Naive B cell (primary cell): ENCODE measurements around the gene AFM. TPM values are rescaled to one million over a fixed set of nuclear protein-coding genes. Genes with fewer than 3 reads are reported as not detected.
A peak's percentile ranks its signal among the peaks of the same experiment; 100 is the strongest.

ENCODE experiments used
- ATAC-seq, 2 donors: fragments of 150-1000 bp; cut with Tn5 transposase; 2 replicates each; pipeline ENCODE4 v1.10.0; 2021; ENCODE audit warnings: low read depth in 2 of 2, mild to moderate bottlenecking in 2 of 2, moderate library complexity in 2 of 2
- DNase-seq: peaks from one replicate; pipeline ENCODE4 v3.0.0; 2022
- H3K27ac Mint-ChIP-seq, 6 donors: one replicate each; pipeline ENCODE4 v1.8.0; 2020 to 2022; ENCODE audit warnings: mild to moderate bottlenecking in 6 of 6, mixed read lengths in 6 of 6, moderate library complexity in 5 of 6, inconsistent platforms in 2 of 6
- H3K27me3 Mint-ChIP-seq, 3 donors: one replicate each; pipeline ENCODE4 v1.8.0; 2021 to 2022; ENCODE audit warnings: mixed read lengths in 3 of 3, mild to moderate bottlenecking in 1 of 3
- H3K36me3 Mint-ChIP-seq, 2 donors: one replicate each; pipeline ENCODE4 v1.8.0; 2020 to 2022; ENCODE audit warnings: mixed read lengths in 2 of 2, inconsistent platforms in 1 of 2, mild to moderate bottlenecking in 1 of 2
- H3K4me1 Mint-ChIP-seq, 3 donors: one replicate each; pipeline ENCODE4 v1.8.0; 2020 to 2022; ENCODE audit warnings: mixed read lengths in 3 of 3, inconsistent platforms in 1 of 3, mild to moderate bottlenecking in 1 of 3, moderate library complexity in 1 of 3
- H3K4me3 Mint-ChIP-seq, 8 donors: one replicate each; pipeline ENCODE4 v1.8.0; 2020 to 2022; ENCODE audit warnings: mild to moderate bottlenecking in 8 of 8, mixed read lengths in 8 of 8, moderate library complexity in 8 of 8, inconsistent platforms in 2 of 8
- H3K9me3 Mint-ChIP-seq, 7 donors: one replicate each; pipeline ENCODE4 v1.8.0; 2020 to 2022; ENCODE audit warnings: mixed read lengths in 7 of 7, mild to moderate bottlenecking in 5 of 7, inconsistent platforms in 2 of 7, moderate library complexity in 1 of 7
- polyA plus RNA-seq, 6 donors: library from polyadenylated mRNA; unstranded; fragments of 300-500 nt; fragmentation: Illumina TruSeq; gene quantifications; one replicate each; pipeline ENCODE4 v1.2.3, GENCODE V29; 2021; ENCODE audit warnings: low read depth in 6 of 6

AFM gene, protein sequence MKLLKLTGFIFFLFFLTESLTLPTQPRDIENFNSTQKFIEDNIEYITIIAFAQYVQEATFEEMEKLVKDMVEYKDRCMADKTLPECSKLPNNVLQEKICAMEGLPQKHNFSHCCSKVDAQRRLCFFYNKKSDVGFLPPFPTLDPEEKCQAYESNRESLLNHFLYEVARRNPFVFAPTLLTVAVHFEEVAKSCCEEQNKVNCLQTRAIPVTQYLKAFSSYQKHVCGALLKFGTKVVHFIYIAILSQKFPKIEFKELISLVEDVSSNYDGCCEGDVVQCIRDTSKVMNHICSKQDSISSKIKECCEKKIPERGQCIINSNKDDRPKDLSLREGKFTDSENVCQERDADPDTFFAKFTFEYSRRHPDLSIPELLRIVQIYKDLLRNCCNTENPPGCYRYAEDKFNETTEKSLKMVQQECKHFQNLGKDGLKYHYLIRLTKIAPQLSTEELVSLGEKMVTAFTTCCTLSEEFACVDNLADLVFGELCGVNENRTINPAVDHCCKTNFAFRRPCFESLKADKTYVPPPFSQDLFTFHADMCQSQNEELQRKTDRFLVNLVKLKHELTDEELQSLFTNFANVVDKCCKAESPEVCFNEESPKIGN
- not detected for polyA plus RNA-seq

- Mint-ChIP-seq H3K27me3 (peaks cover 9 to 21% (median 20%) of the 10 kb centered on the region in 3 donors), H3K27ac (peak within 1 kb of the TSS in 1 of 6 donors; percentile 12), H3K4me3 (no peak within 1 kb of the TSS), H3K36me3 (no peaks in the 10 kb centered on the region), H3K9me3 (peaks cover 0 to 4% (median 0%) of the 10 kb centered on the region in 7 donors), H3K4me1 (no peaks in the 10 kb centered on the region)
- DNase-seq, result no peak
- no peak for ATAC-seq
Observed at GRCh38 chr4:73481358-73481757, at the start of gene AFM. AFM (plus strand) TSS chr4:73481745; CDS start chr4:73481776, 31 bp downstream.

GRCh38 chr4:73431813-73432168, 49.8 kb upstream of the AFM start:
- Mint-ChIP-seq H3K4me1 (no peaks in the 10 kb centered on the region), H3K27ac (no peak overlapping the region), H3K4me3 (no peak overlapping the region), H3K27me3 (peaks cover 3 to 11% (median 3%) of the 10 kb centered on the region in 3 donors), H3K9me3 (no peaks in the 10 kb centered on the region), H3K36me3 (no peaks in the 10 kb centered on the region)
- no peak for ATAC-seq
- DNase-seq, result no peak

DNA sequence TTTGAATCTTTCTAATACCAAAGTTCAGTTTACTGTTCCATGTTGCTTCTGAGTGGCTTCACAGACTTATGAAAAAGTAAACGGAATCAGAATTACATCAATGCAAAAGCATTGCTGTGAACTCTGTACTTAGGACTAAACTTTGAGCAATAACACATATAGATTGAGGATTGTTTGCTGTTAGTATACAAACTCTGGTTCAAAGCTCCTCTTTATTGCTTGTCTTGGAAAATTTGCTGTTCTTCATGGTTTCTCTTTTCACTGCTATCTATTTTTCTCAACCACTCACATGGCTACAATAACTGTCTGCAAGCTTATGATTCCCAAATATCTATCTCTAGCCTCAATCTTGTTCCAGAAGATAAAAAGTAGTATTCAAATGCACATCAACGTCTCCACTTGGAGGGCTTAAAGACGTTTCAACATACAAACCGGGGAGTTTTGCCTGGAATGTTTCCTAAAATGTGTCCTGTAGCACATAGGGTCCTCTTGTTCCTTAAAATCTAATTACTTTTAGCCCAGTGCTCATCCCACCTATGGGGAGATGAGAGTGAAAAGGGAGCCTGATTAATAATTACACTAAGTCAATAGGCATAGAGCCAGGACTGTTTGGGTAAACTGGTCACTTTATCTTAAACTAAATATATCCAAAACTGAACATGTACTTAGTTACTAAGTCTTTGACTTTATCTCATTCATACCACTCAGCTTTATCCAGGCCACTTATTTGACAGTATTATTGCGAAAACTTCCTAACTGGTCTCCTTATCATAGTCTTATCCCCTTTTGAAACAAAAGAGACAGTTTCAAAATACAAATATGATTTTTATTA, 49.2 kb upstream of the AFM start:
- ATAC-seq (no peak), DNase-seq (no peak)
- Mint-ChIP-seq H3K36me3 (no peaks in the 10 kb centered on the region), H3K27ac (no peak overlapping the region), H3K4me1 (no peaks in the 10 kb centered on the region), H3K9me3 (no peaks in the 10 kb centered on the region), H3K27me3 (peaks cover 0 to 11% (median 0%) of the 10 kb centered on the region in 3 donors), H3K4me3 (no peak overlapping the region)

- H3K4me3 Mint-ChIP-seq, result no peak overlapping the region
- H3K9me3 Mint-ChIP-seq, result no peaks in the 10 kb centered on the region
- no peak overlapping the region for H3K27ac Mint-ChIP-seq
- no peak for DNase-seq
- peaks cover 0 to 11% (median 0%) of the 10 kb centered on the region in 3 donors for H3K27me3 Mint-ChIP-seq
- no peak for ATAC-seq
- H3K4me1 Mint-ChIP-seq, result no peaks in the 10 kb centered on the region
- H3K36me3 Mint-ChIP-seq, result no peaks in the 10 kb centered on the region
Observed at GRCh38 chr4:73433140-73433539, 48.4 kb upstream of the AFM start.

- H3K27me3 Mint-ChIP-seq, result peaks cover 0 to 11% (median 0%) of the 10 kb centered on the region in 3 donors
Observed at GRCh38 chr4:73434311-73434710, 47.2 kb upstream of the AFM start.

GRCh38 chr4:73435984-73436383, 45.6 kb upstream of the AFM start, which contains the start of gene AFP:
AFP (plus strand) TSS chr4:73436221; CDS start chr4:73436263, 42 bp downstream.
- H3K9me3 Mint-ChIP-seq, result no peaks in the 10 kb centered on the region
- DNase-seq, result no peak
- H3K27me3 Mint-ChIP-seq, result peaks cover 0 to 4% (median 0%) of the 10 kb centered on the region in 3 donors
- no peak within 1 kb of the TSS for H3K27ac Mint-ChIP-seq
- H3K4me3 Mint-ChIP-seq, result no peak within 1 kb of the TSS
- H3K4me1 Mint-ChIP-seq, result no peaks in the 10 kb centered on the region
- no peaks in the 10 kb centered on the region for H3K36me3 Mint-ChIP-seq
- no peak for ATAC-seq

More at GRCh38 chr4:73434311-73434710, 47.2 kb upstream of the AFM start:
- no peaks in the 10 kb centered on the region for H3K9me3 Mint-ChIP-seq
- no peaks in the 10 kb centered on the region for H3K36me3 Mint-ChIP-seq
- H3K4me1 Mint-ChIP-seq, result no peaks in the 10 kb centered on the region
- H3K27ac Mint-ChIP-seq, result no peak overlapping the region
- no peak overlapping the region for H3K4me3 Mint-ChIP-seq
- ATAC-seq, result no peak
- DNase-seq, result no peak

- ATAC-seq (no peak), DNase-seq (no peak)
- peaks cover 0 to 9% (median 4%) of the 10 kb centered on the region in 3 donors for H3K27me3 Mint-ChIP-seq
- no peaks in the 10 kb centered on the region for H3K9me3 Mint-ChIP-seq
- no peaks in the 10 kb centered on the region for H3K4me1 Mint-ChIP-seq
- H3K27ac Mint-ChIP-seq, result no peak overlapping the region
- no peaks in the 10 kb centered on the region for H3K36me3 Mint-ChIP-seq
- H3K4me3 Mint-ChIP-seq, result no peak overlapping the region
Observed at GRCh38 chr4:73436674-73437557, 44.6 kb upstream of the AFM start.

DNA sequence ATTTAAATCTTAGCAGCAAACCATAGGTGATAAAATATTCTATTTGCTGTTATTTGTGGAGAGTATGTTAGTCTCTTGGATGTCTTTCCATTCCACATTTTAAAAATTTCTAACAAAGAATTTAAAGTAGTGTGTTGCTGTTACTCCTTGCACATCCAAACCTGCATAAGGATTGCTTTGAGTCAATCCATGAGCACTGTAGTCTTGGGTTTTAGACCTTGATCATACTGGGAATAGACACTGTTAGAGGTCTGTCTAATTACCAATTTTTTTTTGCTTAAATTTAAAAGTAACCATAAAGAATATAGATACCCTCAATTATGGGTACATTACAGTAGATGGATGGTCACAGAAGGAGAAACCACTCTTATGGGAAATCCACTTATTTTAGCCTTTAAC, 44.0 kb upstream of the AFM start:
- no peak overlapping the region for H3K4me3 Mint-ChIP-seq

DNA sequence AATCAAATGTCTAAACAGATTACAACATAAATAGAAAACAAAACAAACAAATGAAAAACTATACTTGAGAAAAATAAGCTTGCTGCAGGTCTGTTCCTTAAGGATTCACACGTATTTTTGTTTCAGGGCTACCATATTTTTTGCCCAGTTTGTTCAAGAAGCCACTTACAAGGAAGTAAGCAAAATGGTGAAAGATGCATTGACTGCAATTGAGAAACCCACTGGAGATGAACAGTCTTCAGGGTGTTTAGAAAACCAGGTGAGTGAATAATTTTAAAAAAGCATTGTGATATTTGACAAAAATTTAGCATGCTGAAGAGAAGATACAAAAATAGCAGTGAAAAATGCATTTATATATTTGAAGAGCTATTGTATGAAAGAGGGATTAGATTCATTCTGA, 43.5 kb upstream of the AFM start:
- H3K27ac Mint-ChIP-seq, result no peak overlapping the region
- H3K27me3 Mint-ChIP-seq, result peaks cover 0 to 17% (median 4%) of the 10 kb centered on the region in 3 donors
- no peaks in the 10 kb centered on the region for H3K4me1 Mint-ChIP-seq

More for the DNA sequence above, 44.0 kb upstream of the AFM start:
- Mint-ChIP-seq H3K4me1 (no peaks in the 10 kb centered on the region), H3K27me3 (peaks cover 0 to 15% (median 4%) of the 10 kb centered on the region in 3 donors), H3K9me3 (no peaks in the 10 kb centered on the region), H3K27ac (no peak overlapping the region), H3K36me3 (no peaks in the 10 kb centered on the region)
- DNase-seq (no peak), ATAC-seq (no peak)

GRCh38 chr4:73438582-73439215, 42.8 kb upstream of the AFM start:
- no peak for ATAC-seq
- Mint-ChIP-seq H3K36me3 (no peaks in the 10 kb centered on the region), H3K9me3 (no peaks in the 10 kb centered on the region), H3K27ac (no peak overlapping the region), H3K4me1 (no peaks in the 10 kb centered on the region), H3K27me3 (peaks cover 0 to 20% (median 4%) of the 10 kb centered on the region in 3 donors), H3K4me3 (no peak overlapping the region)
- no peak for DNase-seq

More for the DNA sequence above, 43.5 kb upstream of the AFM start:
- DNase-seq, result no peak
- ATAC-seq, result no peak
- no peaks in the 10 kb centered on the region for H3K9me3 Mint-ChIP-seq
- no peaks in the 10 kb centered on the region for H3K36me3 Mint-ChIP-seq
- no peak overlapping the region for H3K4me3 Mint-ChIP-seq

DNA sequence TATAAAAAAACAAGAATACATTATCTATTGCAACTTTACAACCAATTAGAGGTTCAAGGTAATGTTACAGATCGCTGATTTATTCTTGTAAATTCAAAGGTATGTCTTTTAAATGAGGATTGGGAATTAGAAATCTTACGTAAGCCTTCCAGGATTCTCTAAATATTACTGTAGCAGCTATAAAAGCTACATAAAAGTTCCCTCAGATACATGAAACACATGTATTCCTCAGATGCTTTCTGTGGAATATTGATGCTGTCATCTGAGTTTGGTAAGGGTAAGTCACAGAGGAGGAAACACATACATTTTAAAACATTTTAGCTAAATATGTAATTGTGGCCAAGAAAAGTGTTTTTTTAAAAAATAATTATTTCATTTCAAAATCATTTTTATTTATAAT, 42.1 kb upstream of the AFM start:
- no peaks in the 10 kb centered on the region for H3K36me3 Mint-ChIP-seq
- H3K4me1 Mint-ChIP-seq, result no peaks in the 10 kb centered on the region
- no peak overlapping the region for H3K4me3 Mint-ChIP-seq
- H3K9me3 Mint-ChIP-seq, result no peaks in the 10 kb centered on the region
- no peak overlapping the region for H3K27ac Mint-ChIP-seq
- H3K27me3 Mint-ChIP-seq, result peaks cover 0 to 18% (median 4%) of the 10 kb centered on the region in 3 donors
- no peak for DNase-seq
- ATAC-seq, result no peak

- H3K36me3 Mint-ChIP-seq, result no peaks in the 10 kb centered on the region
- peaks cover 0 to 16% (median 4%) of the 10 kb centered on the region in 3 donors for H3K27me3 Mint-ChIP-seq
- DNase-seq, result no peak
- no peak for ATAC-seq
- no peaks in the 10 kb centered on the region for H3K4me1 Mint-ChIP-seq
- no peak overlapping the region for H3K4me3 Mint-ChIP-seq
- no peaks in the 10 kb centered on the region for H3K9me3 Mint-ChIP-seq
- H3K27ac Mint-ChIP-seq, result no peak overlapping the region
Observed at GRCh38 chr4:73439991-73440390, 41.6 kb upstream of the AFM start.
